SK-N-SH (cell line): Measurements from ENCODE around the gene ZIC5.

ENCODE experiments used
- CHD2 ChIP-seq: fragments of 150-350 bp; IDR thresholded peaks from 2 replicates; pipeline ENCODE4 v1.6.1; 2018; ENCODE audit warnings: low read length; ENCODE audit not compliant: partially characterized antibody
- CTCF ChIP-seq: fragments of 200-600 bp; sonication (generic); IDR thresholded peaks from 2 replicates; pipeline ENCODE4 v1.6.1; 2017; ENCODE audit warnings: antibody characterized with exemption, mild to moderate bottlenecking, moderate library complexity
- EP300 ChIP-seq, 2 experiments: IDR thresholded peaks; 2 replicates each; pipeline versions ENCODE4 v1.4.0 to v1.6.1; 2012; ENCODE audit warnings: borderline replicate concordance in 1 of 2, low read depth in 1 of 2, low read length in 1 of 2
- FOXM1 ChIP-seq: IDR thresholded peaks from 2 replicates; pipeline ENCODE4 v1.4.0; 2012; ENCODE audit warnings: low read depth, mild to moderate bottlenecking
- POLR2AphosphoS5 ChIP-seq: IDR thresholded peaks from 2 replicates; pipeline ENCODE4 v1.6.1; 2012; ENCODE audit warnings: low read depth, low read length
- RAD21 ChIP-seq: IDR thresholded peaks from 2 replicates; pipeline ENCODE4 v1.6.1; 2012; ENCODE audit warnings: mild to moderate bottlenecking, low read length
- REST ChIP-seq: IDR thresholded peaks from 2 replicates; pipeline ENCODE4 v1.6.1; 2012; ENCODE audit warnings: mild to moderate bottlenecking, low read depth, low read length, moderate library complexity
- SMC3 ChIP-seq: IDR thresholded peaks from 2 replicates; pipeline ENCODE4 v1.6.1; 2012; ENCODE audit warnings: low read depth, low read length, improper control_type of control experiment
- TEAD4 ChIP-seq: IDR thresholded peaks from 2 replicates; pipeline ENCODE4 v1.4.0; 2012; ENCODE audit warnings: mild to moderate bottlenecking, borderline replicate concordance; ENCODE audit not compliant: insufficient read depth
- USF2 ChIP-seq: fragments of 150-350 bp; IDR thresholded peaks from 2 replicates; pipeline ENCODE4 v1.6.1; 2017; ENCODE audit warnings: antibody characterized with exemption, low read length, low read depth, borderline replicate concordance
- ZBTB33 ChIP-seq: IDR thresholded peaks from 2 replicates; pipeline ENCODE4 v1.4.0; 2012; ENCODE audit warnings: low read depth, borderline replicate concordance

GRCh38 chr13:99949679-99950413 is 21.7 kb downstream of the ZIC5 start:
- TF ChIP-seq CTCF (no peak), ZBTB33 (no peak), SMC3 (no peak), REST (no peak), TEAD4 (no peak), POLR2AphosphoS5 (no peak), EP300 (IDR thresholded peaks at IDR 0.05; ENCODE audit: borderline replicate concordance in 1 of 2, low read depth in 1 of 2, low read length in 1 of 2) (no peak), RAD21 (no peak), CHD2 (no peak), USF2 (no peak), FOXM1 (no peak)
